HepG2 (cell line): ENCODE results near the gene GAS5. TPM values are rescaled to one million over a fixed set of nuclear protein-coding genes. Genes with fewer than 3 reads are reported as not detected.

ENCODE experiments used
- ATF5 ChIP-seq: sonication (generic); formaldehyde crosslinking; IDR thresholded peaks from 2 replicates; pipeline ENCODE4 v1.4.0; 2020; ENCODE audit warnings: mild to moderate bottlenecking, low read depth, missing genetic modification reagents
- ATRX ChIP-seq: sonication (generic); formaldehyde crosslinking; IDR thresholded peaks from 2 replicates; pipeline ENCODE4 v1.4.0; 2020; ENCODE audit warnings: missing genetic modification reagents, borderline replicate concordance
- KDM6A ChIP-seq: IDR thresholded peaks from 2 replicates; pipeline ENCODE4 v1.6.1; 2016; ENCODE audit warnings: low read depth
- RBM39 ChIP-seq: fragments of 200-400 bp; formaldehyde crosslinking; IDR thresholded peaks from one replicate; pipeline ENCODE4 v1.6.1; 2018; ENCODE audit warnings: antibody characterized with exemption, mild to moderate bottlenecking, low read depth, low read length; ENCODE audit not compliant: poor library complexity, severe bottlenecking
- REPIN1 ChIP-seq: sonication (generic); formaldehyde crosslinking; IDR thresholded peaks from 2 replicates; pipeline ENCODE4 v1.8.0; 2022; ENCODE audit warnings: missing genetic modification reagents, low read depth, mild to moderate bottlenecking, borderline replicate concordance
- RFXANK ChIP-seq: IDR thresholded peaks from 2 replicates; pipeline ENCODE4 v1.6.1; 2016
- SATB2 ChIP-seq: sonication (generic); formaldehyde crosslinking; IDR thresholded peaks from 2 replicates; pipeline ENCODE4 v1.5.0; 2020; ENCODE audit warnings: missing genetic modification reagents
- SKI ChIP-seq: fragments of 450-650 bp; IDR thresholded peaks from one replicate; pipeline ENCODE4 v1.6.1; 2018; ENCODE audit warnings: mild to moderate bottlenecking; ENCODE audit not compliant: partially characterized antibody
- THYN1 ChIP-seq: sonication (generic); formaldehyde crosslinking; IDR thresholded peaks from 2 replicates; pipeline ENCODE4 v1.8.1; 2023; ENCODE audit warnings: low read depth, mild to moderate bottlenecking, moderate library complexity, missing genetic modification reagents, borderline replicate concordance
- TMF1 ChIP-seq: sonication (generic); formaldehyde crosslinking; IDR thresholded peaks from 2 replicates; pipeline ENCODE4 v1.8.1; 2022; ENCODE audit warnings: low read depth, missing genetic modification reagents
- YEATS2 ChIP-seq: sonication (generic); formaldehyde crosslinking; IDR thresholded peaks from 2 replicates; pipeline ENCODE4 v1.4.0; 2020; ENCODE audit warnings: missing genetic modification reagents, borderline replicate concordance
- ZNF101 ChIP-seq: sonication (generic); formaldehyde crosslinking; IDR thresholded peaks from 2 replicates; pipeline ENCODE4 v1.4.0; 2020; ENCODE audit warnings: mild to moderate bottlenecking, low read depth, missing genetic modification reagents, borderline replicate concordance
- ZNF234 ChIP-seq: sonication (generic); formaldehyde crosslinking; conservative IDR thresholded peaks from 2 replicates; pipeline ENCODE4 v1.5.1; 2020; ENCODE audit warnings: mild to moderate bottlenecking, missing genetic modification reagents
- ZNF326 ChIP-seq: sonication (generic); formaldehyde crosslinking; IDR thresholded peaks from 2 replicates; pipeline ENCODE4 v1.4.0; 2020; ENCODE audit warnings: missing genetic modification reagents, borderline replicate concordance
- ZNF335 ChIP-seq: sonication (generic); formaldehyde crosslinking; IDR thresholded peaks from 2 replicates; pipeline ENCODE4 v1.4.0; 2020; ENCODE audit warnings: missing genetic modification reagents
- ZNF343 ChIP-seq: sonication (generic); formaldehyde crosslinking; IDR thresholded peaks from 2 replicates; pipeline ENCODE4 v1.4.0; 2020; ENCODE audit warnings: mild to moderate bottlenecking, missing genetic modification reagents
- ZNF367 ChIP-seq: sonication (generic); formaldehyde crosslinking; IDR thresholded peaks from 2 replicates; pipeline ENCODE4 v1.4.0; 2020; ENCODE audit warnings: missing genetic modification reagents, borderline replicate concordance
- ZNF430 ChIP-seq: sonication (generic); formaldehyde crosslinking; IDR thresholded peaks from 2 replicates; pipeline ENCODE4 v1.9.0; 2021; ENCODE audit warnings: mild to moderate bottlenecking, missing genetic modification reagents
- ZNF441 ChIP-seq: sonication (generic); formaldehyde crosslinking; IDR thresholded peaks from 2 replicates; pipeline ENCODE4 v1.7.0; 2021; ENCODE audit warnings: missing genetic modification reagents, borderline replicate concordance
- ZNF547 ChIP-seq: sonication (generic); formaldehyde crosslinking; IDR thresholded peaks from 2 replicates; pipeline ENCODE4 v1.5.1; 2020; ENCODE audit warnings: mild to moderate bottlenecking, missing genetic modification reagents
- ZNF605 ChIP-seq: sonication (generic); formaldehyde crosslinking; IDR thresholded peaks from 2 replicates; pipeline ENCODE4 v1.8.0; 2022; ENCODE audit warnings: mild to moderate bottlenecking, missing genetic modification reagents
- ZNF687 ChIP-seq: sonication (generic); formaldehyde crosslinking; IDR thresholded peaks from 2 replicates; pipeline ENCODE4 v1.5.1; 2020; ENCODE audit warnings: mild to moderate bottlenecking, missing genetic modification reagents, moderate library complexity
- polyA plus RNA-seq, 8 experiments: library from polyadenylated mRNA; depleted of rRNA in 3 of 8; stranded (reverse) in 7 of 8; unstranded in 1 of 8; fragments of >200 nt; fragmentation: Illumina TruSeq in 4 of 8; extraction: Trizol in 4 of 8; gene quantifications; 2 replicates each; pipeline versions ENCODE4 v1.2.1 to v1.2.3, GENCODE V29; 2011 to 2016; ENCODE audit warnings: low read depth in 4 of 8, missing spikeins in 1 of 8, mixed read lengths in 1 of 8; ENCODE audit not compliant: insufficient read depth in 1 of 8
- total RNA-seq, 5 experiments: library from RNA; depleted of rRNA; stranded (reverse); fragments of >200 nt; fragmentation: Illumina TruSeq; extraction: Trizol; gene quantifications; 2 replicates each; pipeline ENCODE4 v1.2.3, GENCODE V29; 2016; ENCODE audit warnings: low read depth in 1 of 5
- TF ChIP-seq, protein P1 (sequence below): sonication (generic); formaldehyde crosslinking; IDR thresholded peaks from 2 replicates; pipeline ENCODE4 v1.5.1; 2020; ENCODE audit warnings: missing genetic modification reagents, mild to moderate bottlenecking, borderline replicate concordance
- TF ChIP-seq, protein P2 (sequence below): sonication (generic); formaldehyde crosslinking; IDR thresholded peaks from 2 replicates; pipeline ENCODE4 v1.5.0; 2020; ENCODE audit warnings: missing genetic modification reagents, mild to moderate bottlenecking, borderline replicate concordance

Gene GAS5
- total and polyA plus RNA-seq, 2 of the 13 experiments (the other 11 are each of a cell fraction or from before 2014, with no cell fraction given) = 352 to 738 TPM

GRCh38 chr1:173824315-173825081, 43.3 kb downstream of the GAS5 start, which contains the start of the genes CENPL and DARS2 (continued):
- TF ChIP-seq, protein P1, sequence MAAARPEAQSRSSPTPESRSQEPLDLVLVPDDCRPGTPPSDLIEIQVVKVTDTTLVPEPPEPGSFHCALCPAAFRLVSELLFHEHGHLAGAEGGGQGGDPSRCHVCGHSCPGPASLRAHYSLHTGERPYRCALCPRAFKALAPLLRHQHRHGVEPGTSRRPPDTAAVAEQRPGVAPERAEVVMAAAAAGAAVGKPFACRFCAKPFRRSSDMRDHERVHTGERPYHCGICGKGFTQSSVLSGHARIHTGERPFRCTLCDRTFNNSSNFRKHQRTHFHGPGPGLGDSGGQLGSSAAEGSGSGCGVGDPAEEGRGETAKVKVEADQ (CRISPR knock-in tag) = no peak; the same call in 1 of the 2 replicates
- TF ChIP-seq SATB2 (CRISPR knock-in tag) (no peak), ATF5 (no peak), ZNF335 (CRISPR knock-in tag) (peak; percentile 89; the same call in 1 of the 2 replicates), ZNF605 (no peak; the same call in none of the 2 replicates), ZNF343 (no peak), RBM39 (peak; percentile 87), ZNF367 (CRISPR knock-in tag) (no peak), TMF1 (CRISPR knock-in tag) (no peak), SKI (peak; percentile 8), REPIN1 (CRISPR knock-in tag) (peak; percentile 87), THYN1 (CRISPR knock-in tag) (no peak), KDM6A (CRISPR knock-in tag) (no peak), ZNF547 (CRISPR knock-in tag) (peak; percentile 52; the same call in 1 of the 2 replicates), ZNF430 (CRISPR knock-in tag) (no peak), ZNF441 (CRISPR knock-in tag) (peak; percentile 83), ZNF101 (no peak), YEATS2 (CRISPR knock-in tag) (peak; percentile 84; the same call in 1 of the 2 replicates), ZNF234 (CRISPR knock-in tag) (no peak), ZNF687 (peak; percentile 76), ATRX (no peak), ZNF326 (CRISPR knock-in tag) (no peak), RFXANK (no peak)
- TF ChIP-seq, protein P2, sequence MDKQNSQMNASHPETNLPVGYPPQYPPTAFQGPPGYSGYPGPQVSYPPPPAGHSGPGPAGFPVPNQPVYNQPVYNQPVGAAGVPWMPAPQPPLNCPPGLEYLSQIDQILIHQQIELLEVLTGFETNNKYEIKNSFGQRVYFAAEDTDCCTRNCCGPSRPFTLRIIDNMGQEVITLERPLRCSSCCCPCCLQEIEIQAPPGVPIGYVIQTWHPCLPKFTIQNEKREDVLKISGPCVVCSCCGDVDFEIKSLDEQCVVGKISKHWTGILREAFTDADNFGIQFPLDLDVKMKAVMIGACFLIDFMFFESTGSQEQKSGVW (CRISPR knock-in tag) = no peak
